GM23338 (cell line): Measurements from ENCODE around the gene SH3RF3. TPM values are rescaled to one million over a fixed set of nuclear protein-coding genes. Genes with fewer than 3 reads are reported as not detected.

Experiments used
- ATAC-seq: fragments of 200-7000 bp; cut with Tn5 transposase; 3 replicates; pipeline ENCODE4 v1.9.1; 2020
- DNase-seq: peaks from one replicate; pipeline ENCODE4 v3.0.0-alpha.2; 2015; ENCODE audit warnings: low spot score
- H2AFZ ChIP-seq: fragments of 200-600 bp; sonication (generic); 2 replicates; pipeline ENCODE4 v1.8.0; 2016; ENCODE audit warnings: antibody characterized with exemption, mild to moderate bottlenecking, moderate library complexity
- H3F3A ChIP-seq: fragments of 200-600 bp; sonication (generic); replicated peaks from 2 replicates; pipeline ENCODE4 v1.8.0; 2017; ENCODE audit warnings: antibody characterized with exemption, mixed run types, low read depth
- H3K27ac ChIP-seq: fragments of 200-600 bp; sonication (generic); 2 replicates; pipeline ENCODE4 v1.6.1; 2016; ENCODE audit warnings: low read depth
- H3K27me3 ChIP-seq: fragments of 200-600 bp; sonication (generic); 2 replicates; pipeline ENCODE4 v1.8.0; 2016; ENCODE audit warnings: mild to moderate bottlenecking, mixed run types, moderate library complexity; ENCODE audit not compliant: insufficient read depth
- H3K36me3 ChIP-seq: fragments of 200-600 bp; sonication (generic); 2 replicates; pipeline ENCODE4 v1.8.0; 2016; ENCODE audit warnings: mild to moderate bottlenecking; ENCODE audit not compliant: insufficient read depth
- H3K4me1 ChIP-seq: fragments of 200-600 bp; sonication (generic); 2 replicates; pipeline ENCODE4 v1.8.0; 2016; ENCODE audit warnings: mild to moderate bottlenecking, moderate library complexity; ENCODE audit not compliant: insufficient read depth
- H3K4me2 ChIP-seq: fragments of 200-600 bp; sonication (generic); 2 replicates; pipeline ENCODE4 v1.7.1; 2017; ENCODE audit warnings: mixed run types
- H3K4me3 ChIP-seq: fragments of 200-600 bp; sonication (generic); 2 replicates; pipeline ENCODE4 v1.6.1; 2016; ENCODE audit warnings: mixed run types
- H3K79me2 ChIP-seq: fragments of 200-600 bp; sonication (generic); replicated peaks from 2 replicates; pipeline ENCODE4 v1.8.0; 2017; ENCODE audit warnings: mild to moderate bottlenecking; ENCODE audit not compliant: insufficient read depth
- H3K9me2 ChIP-seq: fragments of 200-600 bp; sonication (generic); 2 replicates; pipeline ENCODE4 v1.8.0; 2017; ENCODE audit not compliant: insufficient read depth
- H4K20me1 ChIP-seq: fragments of 200-600 bp; sonication (generic); replicated peaks from 2 replicates; pipeline ENCODE4 v1.8.0; 2017; ENCODE audit warnings: mild to moderate bottlenecking; ENCODE audit not compliant: insufficient read depth
- H3K27ac Mint-ChIP-seq: 2 replicates; pipeline ENCODE4 v1.8.0; 2020; ENCODE audit warnings: inconsistent platforms, mild to moderate bottlenecking, moderate library complexity, mixed read lengths
- H3K27me3 Mint-ChIP-seq: 3 replicates; pipeline ENCODE4 v1.8.0; 2022; ENCODE audit warnings: low read depth, mild to moderate bottlenecking, moderate library complexity, mixed read lengths, inconsistent platforms; ENCODE audit not compliant: insufficient read depth, poor library complexity
- H3K36me3 Mint-ChIP-seq: 3 replicates; pipeline ENCODE4 v1.8.0; 2021; ENCODE audit warnings: low read depth, mild to moderate bottlenecking, inconsistent platforms, moderate library complexity, mixed read lengths
- H3K4me1 Mint-ChIP-seq: 3 replicates; pipeline ENCODE4 v1.8.0; 2020; ENCODE audit warnings: mild to moderate bottlenecking, inconsistent platforms, mixed read lengths
- H3K4me3 Mint-ChIP-seq: 3 replicates; pipeline ENCODE4 v1.8.0; 2021; ENCODE audit warnings: moderate library complexity, mild to moderate bottlenecking, inconsistent platforms, mixed read lengths
- H3K9me3 Mint-ChIP-seq: 3 replicates; pipeline ENCODE4 v1.8.0; 2020; ENCODE audit warnings: moderate library complexity, mild to moderate bottlenecking, inconsistent platforms, mixed read lengths
- CREB1 ChIP-seq: fragments of 250-450 bp; sonication (Bioruptor Pico); IDR thresholded peaks from 2 replicates; pipeline ENCODE4 v1.5.0; 2020; ENCODE audit warnings: low read depth, mild to moderate bottlenecking, moderate library complexity
- CTCF ChIP-seq, 2 experiments: fragments of 200-600 bp in 1 of 2; sonication (generic) in 1 of 2; conservative IDR thresholded peaks; 2 replicates each; pipeline versions ENCODE4 v1.5.1 to v1.6.1; 2016 to 2017; ENCODE audit warnings: antibody characterized with exemption in 2 of 2, low read depth in 2 of 2, mild to moderate bottlenecking in 2 of 2, moderate library complexity in 1 of 2
- ETS1 ChIP-seq: IDR thresholded peaks from 2 replicates; pipeline ENCODE4 v1.6.1; 2016; ENCODE audit warnings: antibody characterized with exemption
- EZH2 ChIP-seq: fragments of 200-600 bp; sonication (generic); IDR thresholded peaks from one replicate; pipeline ENCODE4 v1.8.0; 2017; ENCODE audit warnings: antibody characterized with exemption, mild to moderate bottlenecking, low read depth; ENCODE audit not compliant: unreplicated experiment
- EZH2phosphoT487 ChIP-seq: fragments of 200-600 bp; sonication (generic); IDR thresholded peaks from one replicate; pipeline ENCODE4 v1.8.1; 2018; ENCODE audit warnings: antibody characterized with exemption; ENCODE audit not compliant: unreplicated experiment
- JUNB ChIP-seq: IDR thresholded peaks from one replicate; pipeline ENCODE4 v1.6.1; 2016; ENCODE audit warnings: antibody characterized with exemption; ENCODE audit not compliant: unreplicated experiment
- NANOG ChIP-seq: IDR thresholded peaks from 2 replicates; pipeline ENCODE4 v1.6.1; 2016; ENCODE audit warnings: antibody characterized with exemption, borderline replicate concordance
- POLR2AphosphoS5 ChIP-seq: IDR thresholded peaks from 2 replicates; pipeline ENCODE4 v1.6.1; 2016; ENCODE audit warnings: antibody characterized with exemption, low read depth
- REST ChIP-seq: IDR thresholded peaks from one replicate; pipeline ENCODE4 v1.6.1; 2018; ENCODE audit warnings: antibody characterized with exemption; ENCODE audit not compliant: unreplicated experiment
- STAT1 ChIP-seq: IDR thresholded peaks from one replicate; pipeline ENCODE4 v1.6.1; 2016; ENCODE audit warnings: antibody characterized with exemption; ENCODE audit not compliant: unreplicated experiment
- ZNF114 ChIP-seq: fragments of 250-450 bp; sonication (Bioruptor Pico); IDR thresholded peaks from 2 replicates; pipeline ENCODE4 v1.5.0; 2020; ENCODE audit warnings: mild to moderate bottlenecking, moderate library complexity
- ZNF331 ChIP-seq: fragments of 250-450 bp; sonication (Bioruptor Pico); IDR thresholded peaks from 2 replicates; pipeline ENCODE4 v1.5.0; 2020; ENCODE audit warnings: low read depth, mild to moderate bottlenecking, moderate library complexity
- ZNF462 ChIP-seq: fragments of 250-450 bp; sonication (Bioruptor Pico); IDR thresholded peaks from 2 replicates; pipeline ENCODE4 v1.5.0; 2020; ENCODE audit warnings: mild to moderate bottlenecking, moderate library complexity
- polyA plus RNA-seq: library from polyadenylated mRNA; unstranded; fragments of >200 nt; fragmentation: Nextera tagmentation; extraction: Ambion mirVana; gene quantifications from 2 replicates; pipeline ENCODE4 v1.2.1, GENCODE V29; 2016
- total RNA-seq: library from RNA; depleted of rRNA; stranded (reverse); fragments of >200 nt; shearing (Covaris generic); gene quantifications from 2 replicates; pipeline ENCODE4 v1.2.3, GENCODE V29; 2014

The SH3RF3 gene
- total and polyA plus RNA-seq, 2 experiments from 2014 or later = 0.11 to 0.63 TPM

GRCh38 chr2:109168086-109168485 is 39.1 kb downstream of the SH3RF3 start:
- no peaks in the 10 kb centered on the region for H3K9me2 ChIP-seq
- no peak for DNase-seq
- no peak overlapping the region for H3K4me3 ChIP-seq
- Mint-ChIP-seq H3K36me3 (no peaks in the 10 kb centered on the region), H3K27ac (no peak overlapping the region), H3K9me3 (no peaks in the 10 kb centered on the region; the same call in 2 of the 3 replicates), H3K4me3 (no peak overlapping the region), H3K27me3 (peaks cover 2% of the 10 kb centered on the region), H3K4me1 (peaks cover 25% of the 10 kb centered on the region)
- H3K36me3 ChIP-seq = no peaks in the 10 kb centered on the region
- no peaks in the 10 kb centered on the region for H3K27me3 ChIP-seq
- TF ChIP-seq STAT1 (no peak), POLR2AphosphoS5 (no peak), ETS1 (no peak), EZH2 (no peak), NANOG (no peak), JUNB (no peak), ZNF331 (no peak), REST (no peak), ZNF114 (no peak), EZH2phosphoT487 (no peak), CREB1 (CRISPR knock-in tag) (no peak), CTCF (conservative IDR thresholded peaks at IDR 0.05; ENCODE audit: low read depth in 2 of 2) (no peak), ZNF462 (no peak)
- no peak for ATAC-seq
- no peak overlapping the region for H3K4me2 ChIP-seq
- no peaks in the 10 kb centered on the region for H3K79me2 ChIP-seq
- H2AFZ ChIP-seq = no peak overlapping the region
- H3K4me1 ChIP-seq = no peaks in the 10 kb centered on the region
- no peaks in the 10 kb centered on the region for H4K20me1 ChIP-seq
- no peaks in the 10 kb centered on the region for H3F3A ChIP-seq
- H3K27ac ChIP-seq = no peak overlapping the region
